ENCODE data around the gene TLCD5. TPM values are rescaled to one million over a fixed set of nuclear protein-coding genes. Genes with fewer than 3 reads are reported as not detected.

Gene TLCD5
- total RNA-seq, 1 experiment from 2014 or later = 8.3 TPM

DNA sequence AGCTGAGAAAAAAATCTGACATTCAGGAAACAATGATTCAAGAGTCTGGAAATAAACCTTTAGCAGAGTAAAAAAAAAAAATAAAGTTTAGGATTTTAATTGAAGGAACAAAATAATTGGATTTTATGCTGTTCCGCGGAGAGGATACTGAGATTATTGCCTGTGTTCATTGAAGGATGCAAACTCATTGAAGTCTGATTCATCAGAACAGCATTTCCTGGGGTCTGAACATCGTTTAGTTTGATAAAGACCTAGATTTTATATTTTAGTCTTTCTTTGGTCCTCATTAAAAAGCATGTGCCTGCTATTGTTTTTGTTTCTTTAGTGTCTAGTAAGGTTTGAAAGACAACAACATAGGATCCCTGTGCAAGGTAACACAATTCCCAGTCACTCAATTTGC is 4.5 kb downstream of the TLCD5 start (continued):
- TF ChIP-seq KAT7 (CRISPR knock-in tag; IDR thresholded peaks at IDR 0.05; ENCODE audit: borderline replicate concordance) (no peak), FOXJ3 (CRISPR knock-in tag; IDR thresholded peaks at IDR 0.05; ENCODE audit: borderline replicate concordance) (no peak)

DNA sequence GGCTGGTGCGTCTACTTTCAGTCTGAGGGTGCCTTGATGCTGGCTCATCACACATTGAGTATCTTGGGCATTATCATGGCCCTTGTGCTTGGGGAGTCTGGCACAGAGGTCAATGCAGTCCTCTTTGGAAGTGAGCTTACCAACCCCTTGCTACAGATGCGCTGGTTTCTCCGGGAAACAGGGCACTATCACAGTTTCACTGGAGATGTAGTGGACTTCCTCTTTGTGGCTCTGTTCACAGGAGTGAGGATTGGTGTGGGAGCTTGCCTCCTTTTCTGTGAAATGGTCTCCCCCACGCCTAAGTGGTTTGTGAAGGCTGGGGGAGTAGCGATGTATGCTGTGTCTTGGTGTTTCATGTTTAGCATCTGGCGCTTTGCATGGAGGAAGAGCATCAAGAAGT is 4.9 kb downstream of the TLCD5 start:
- DNase-seq (ENCODE audit: low spot score) (no peak), ATAC-seq (no peak)
- Mint-ChIP-seq H3K4me3 (no peak overlapping the region), H3K27me3 (ENCODE audit: low read depth) (peaks cover 2% of the 10 kb centered on the region; the same call in 1 of the 2 replicates), H3K4me1 (peaks cover 13% of the 10 kb centered on the region), H3K36me3 (peaks cover 6% of the 10 kb centered on the region), H3K27ac (peak overlapping the region; percentile 2; the same call in 1 of the 2 replicates), H3K9me3 (peaks cover 3% of the 10 kb centered on the region; the same call in 1 of the 2 replicates)
- TF ChIP-seq, protein P1, sequence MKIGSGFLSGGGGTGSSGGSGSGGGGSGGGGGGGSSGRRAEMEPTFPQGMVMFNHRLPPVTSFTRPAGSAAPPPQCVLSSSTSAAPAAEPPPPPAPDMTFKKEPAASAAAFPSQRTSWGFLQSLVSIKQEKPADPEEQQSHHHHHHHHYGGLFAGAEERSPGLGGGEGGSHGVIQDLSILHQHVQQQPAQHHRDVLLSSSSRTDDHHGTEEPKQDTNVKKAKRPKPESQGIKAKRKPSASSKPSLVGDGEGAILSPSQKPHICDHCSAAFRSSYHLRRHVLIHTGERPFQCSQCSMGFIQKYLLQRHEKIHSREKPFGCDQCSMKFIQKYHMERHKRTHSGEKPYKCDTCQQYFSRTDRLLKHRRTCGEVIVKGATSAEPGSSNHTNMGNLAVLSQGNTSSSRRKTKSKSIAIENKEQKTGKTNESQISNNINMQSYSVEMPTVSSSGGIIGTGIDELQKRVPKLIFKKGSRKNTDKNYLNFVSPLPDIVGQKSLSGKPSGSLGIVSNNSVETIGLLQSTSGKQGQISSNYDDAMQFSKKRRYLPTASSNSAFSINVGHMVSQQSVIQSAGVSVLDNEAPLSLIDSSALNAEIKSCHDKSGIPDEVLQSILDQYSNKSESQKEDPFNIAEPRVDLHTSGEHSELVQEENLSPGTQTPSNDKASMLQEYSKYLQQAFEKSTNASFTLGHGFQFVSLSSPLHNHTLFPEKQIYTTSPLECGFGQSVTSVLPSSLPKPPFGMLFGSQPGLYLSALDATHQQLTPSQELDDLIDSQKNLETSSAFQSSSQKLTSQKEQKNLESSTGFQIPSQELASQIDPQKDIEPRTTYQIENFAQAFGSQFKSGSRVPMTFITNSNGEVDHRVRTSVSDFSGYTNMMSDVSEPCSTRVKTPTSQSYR (CRISPR knock-in tag; IDR thresholded peaks at IDR 0.05) = no peak
- no peak for TF ChIP-seq ZBTB21 (CRISPR knock-in tag; IDR thresholded peaks at IDR 0.05; ENCODE audit: borderline replicate concordance)
- CTCF ChIA-PET = no interaction called here
- POLR2A ChIA-PET = no interaction called here

DNA sequence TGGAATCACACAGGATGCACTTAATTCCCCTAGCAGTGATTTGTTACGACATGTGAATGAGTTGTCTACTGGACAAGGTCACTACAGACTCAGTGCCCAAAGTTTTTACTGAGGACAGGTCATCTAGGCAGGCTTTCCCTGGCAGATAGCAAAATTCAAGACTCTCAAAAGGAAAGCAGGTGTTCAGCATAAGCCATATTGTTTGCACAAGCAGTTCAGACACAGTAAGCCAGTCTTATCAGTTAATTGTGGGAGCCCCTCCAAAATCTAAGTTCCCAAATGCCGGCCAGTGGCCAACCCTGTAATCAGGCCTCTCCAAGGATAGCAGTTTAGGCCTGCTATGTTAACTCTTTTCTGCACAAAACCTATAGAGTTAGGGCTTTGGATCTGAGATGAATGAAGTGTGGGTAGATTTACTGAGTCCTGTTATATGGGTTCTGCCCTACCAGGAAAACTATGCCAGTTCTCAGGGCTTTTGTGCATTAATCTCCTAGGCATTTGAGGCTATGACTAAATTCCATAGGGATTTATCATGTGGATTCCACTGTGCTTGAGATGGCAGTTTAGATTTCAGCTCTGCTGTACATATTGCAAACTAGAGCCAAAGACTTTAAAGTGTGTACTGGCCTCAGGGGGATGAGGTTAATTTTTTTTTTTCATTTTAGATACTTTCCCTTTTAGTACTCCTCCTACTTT is 6.3 kb downstream of the TLCD5 start:
- Mint-ChIP-seq H3K27me3 (ENCODE audit: low read depth) (no peaks in the 10 kb centered on the region), H3K4me3 (no peak overlapping the region), H3K27ac (no peak overlapping the region), H3K36me3 (peaks cover 6% of the 10 kb centered on the region), H3K4me1 (peaks cover 7% of the 10 kb centered on the region), H3K9me3 (peaks cover 3% of the 10 kb centered on the region; the same call in 1 of the 2 replicates)
- ATAC-seq (no peak), DNase-seq (ENCODE audit: low spot score) (no peak)
- TF ChIP-seq ZNF232 (CRISPR knock-in tag; IDR thresholded peaks at IDR 0.05) (no peak), GRHL2 (CRISPR knock-in tag; IDR thresholded peaks at IDR 0.05; ENCODE audit: insufficient replicate concordance, severe bottlenecking) (no peak), NR2C2 (CRISPR knock-in tag; IDR thresholded peaks at IDR 0.05) (no peak)
- TF ChIP-seq, protein P2, sequence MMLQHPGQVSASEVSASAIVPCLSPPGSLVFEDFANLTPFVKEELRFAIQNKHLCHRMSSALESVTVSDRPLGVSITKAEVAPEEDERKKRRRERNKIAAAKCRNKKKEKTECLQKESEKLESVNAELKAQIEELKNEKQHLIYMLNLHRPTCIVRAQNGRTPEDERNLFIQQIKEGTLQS (CRISPR knock-in tag; conservative IDR thresholded peaks at IDR 0.05) = no peak
- TF ChIP-seq, protein P3, sequence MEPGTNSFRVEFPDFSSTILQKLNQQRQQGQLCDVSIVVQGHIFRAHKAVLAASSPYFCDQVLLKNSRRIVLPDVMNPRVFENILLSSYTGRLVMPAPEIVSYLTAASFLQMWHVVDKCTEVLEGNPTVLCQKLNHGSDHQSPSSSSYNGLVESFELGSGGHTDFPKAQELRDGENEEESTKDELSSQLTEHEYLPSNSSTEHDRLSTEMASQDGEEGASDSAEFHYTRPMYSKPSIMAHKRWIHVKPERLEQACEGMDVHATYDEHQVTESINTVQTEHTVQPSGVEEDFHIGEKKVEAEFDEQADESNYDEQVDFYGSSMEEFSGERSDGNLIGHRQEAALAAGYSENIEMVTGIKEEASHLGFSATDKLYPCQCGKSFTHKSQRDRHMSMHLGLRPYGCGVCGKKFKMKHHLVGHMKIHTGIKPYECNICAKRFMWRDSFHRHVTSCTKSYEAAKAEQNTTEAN (CRISPR knock-in tag; IDR thresholded peaks at IDR 0.05) = no peak
- CTCF ChIA-PET = interaction anchor here (0.9 to 1.0 kb wide), 2 partner anchors 28 to 365 kb away, joined by 3 read pairs; no protein-coding TSS in a partner anchor
- POLR2A ChIA-PET = no interaction called here

DNA sequence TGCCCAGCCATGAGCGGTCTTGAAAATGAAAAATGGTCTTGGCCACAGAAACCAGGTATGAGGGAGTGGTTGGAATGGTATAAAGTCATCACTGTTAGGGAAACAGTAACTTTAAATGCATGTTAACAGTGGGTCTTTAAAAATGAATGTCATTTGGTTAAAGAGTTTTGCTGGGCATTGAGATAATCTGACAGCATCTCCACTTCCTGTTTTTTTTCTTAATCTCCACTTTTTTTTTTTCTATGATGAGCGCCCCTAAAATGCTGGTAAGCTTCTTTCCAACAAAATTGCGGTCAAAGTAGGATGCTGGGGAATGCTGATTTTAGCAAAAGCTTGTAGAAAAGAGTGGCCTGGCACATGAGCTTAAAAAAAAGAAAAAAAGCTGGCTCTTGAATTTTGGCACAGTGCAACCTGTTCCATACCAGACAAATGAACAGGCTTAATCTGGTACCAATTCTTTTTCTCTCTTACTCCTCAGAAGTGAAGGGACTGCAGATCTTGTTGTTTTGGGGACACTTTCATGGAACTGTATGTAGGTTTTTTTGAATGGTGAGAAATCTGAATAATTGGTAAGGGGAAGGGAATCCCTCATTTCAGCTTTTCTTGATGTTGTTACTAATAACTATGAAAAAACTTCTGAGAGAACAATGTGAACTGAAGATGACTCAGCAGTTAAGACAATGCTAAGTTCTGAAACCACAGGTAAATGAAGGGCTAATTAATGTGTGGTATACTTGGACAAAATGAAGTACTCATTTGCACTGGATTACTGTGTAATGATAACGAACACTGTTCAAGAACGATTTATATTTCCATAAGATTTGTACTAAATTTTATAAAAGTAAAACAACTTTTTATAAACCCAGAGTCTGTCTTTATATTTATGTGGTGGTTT is 8.0 kb downstream of the TLCD5 start:
- ChIA-PET POLR2A (no interaction called here), CTCF (no interaction called here)
- Mint-ChIP-seq H3K27ac (peak overlapping the region; percentile 66), H3K9me3 (peaks cover 3% of the 10 kb centered on the region; the same call in 1 of the 2 replicates), H3K27me3 (ENCODE audit: low read depth) (no peaks in the 10 kb centered on the region), H3K4me1 (peaks cover 13% of the 10 kb centered on the region), H3K4me3 (no peak overlapping the region), H3K36me3 (peaks cover 6% of the 10 kb centered on the region)
- ATAC-seq = no peak
- no peak for DNase-seq (ENCODE audit: low spot score)
- no peak for TF ChIP-seq GABPB1 (CRISPR knock-in tag; IDR thresholded peaks at IDR 0.05)
- TF ChIP-seq NFYB (CRISPR knock-in tag; conservative IDR thresholded peaks at IDR 0.05; ENCODE audit: low read depth) = no peak
- no peak for TF ChIP-seq CTCF (IDR thresholded peaks at IDR 0.05)
- no peak for TF ChIP-seq ESRRA (CRISPR knock-in tag; IDR thresholded peaks at IDR 0.05; ENCODE audit: borderline replicate concordance)
- no peak for TF ChIP-seq ZNF263 (CRISPR knock-in tag; IDR thresholded peaks at IDR 0.05; ENCODE audit: low read depth)
- TF ChIP-seq JUN (CRISPR knock-in tag; IDR thresholded peaks at IDR 0.05) = no peak
- TF ChIP-seq, protein P1 (CRISPR knock-in tag; IDR thresholded peaks at IDR 0.05) = no peak
- TF ChIP-seq TEAD4 (CRISPR knock-in tag; IDR thresholded peaks at IDR 0.05) = no peak
- TF ChIP-seq ZNF219 (CRISPR knock-in tag; IDR thresholded peaks at IDR 0.05; ENCODE audit: borderline replicate concordance) = no peak
- TF ChIP-seq ZNF317 (CRISPR knock-in tag; IDR thresholded peaks at IDR 0.05; ENCODE audit: borderline replicate concordance, low read depth) = no peak
- TF ChIP-seq GRHL2 (CRISPR knock-in tag; IDR thresholded peaks at IDR 0.05; ENCODE audit: insufficient replicate concordance, severe bottlenecking) = no peak
- no peak for TF ChIP-seq TEAD1 (CRISPR knock-in tag; IDR thresholded peaks at IDR 0.05)

Measured in WTC11 (cell line).